Umbilical cord (tissue), 2 donors: ENCODE data around the gene TSC22D1. TPM values are rescaled to one million over a fixed set of nuclear protein-coding genes. Genes with fewer than 3 reads are reported as not detected.

Source experiments
- DNase-seq: peaks from one replicate; pipeline ENCODE4 v3.0.0-alpha.2; 2015; ENCODE audit warnings: low spot score
- total RNA-seq: library from RNA; depleted of rRNA; stranded (reverse); fragments of >200 nt; gene quantifications from one replicate; pipeline ENCODE4 v1.2.3, GENCODE V29; 2014; ENCODE audit warnings: low replicate concordance; ENCODE audit not compliant: insufficient read depth

Gene TSC22D1
- total RNA-seq, 1 donor from 2014 or later, result 217 TPM

DNA sequence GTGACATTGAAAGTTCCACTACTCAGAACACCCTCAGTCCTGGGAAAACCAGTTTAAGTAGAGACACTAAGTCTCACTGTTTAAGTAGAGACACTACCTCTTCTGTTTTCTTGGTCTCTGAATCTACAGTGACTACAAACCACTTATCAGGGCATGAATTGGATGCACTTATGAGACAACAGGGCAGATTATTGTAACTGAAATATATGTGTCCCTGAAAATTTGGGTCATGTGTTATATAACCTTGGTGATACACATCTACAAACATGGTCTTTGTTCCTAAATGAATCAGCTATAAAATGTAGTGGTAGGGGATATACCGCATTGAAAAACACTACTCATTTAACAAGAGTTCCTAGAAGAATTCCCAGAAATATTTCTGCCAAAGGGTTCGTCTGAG lies 146.8 kb downstream of the TSC22D1 start:
- DNase-seq, result no peak

DNA sequence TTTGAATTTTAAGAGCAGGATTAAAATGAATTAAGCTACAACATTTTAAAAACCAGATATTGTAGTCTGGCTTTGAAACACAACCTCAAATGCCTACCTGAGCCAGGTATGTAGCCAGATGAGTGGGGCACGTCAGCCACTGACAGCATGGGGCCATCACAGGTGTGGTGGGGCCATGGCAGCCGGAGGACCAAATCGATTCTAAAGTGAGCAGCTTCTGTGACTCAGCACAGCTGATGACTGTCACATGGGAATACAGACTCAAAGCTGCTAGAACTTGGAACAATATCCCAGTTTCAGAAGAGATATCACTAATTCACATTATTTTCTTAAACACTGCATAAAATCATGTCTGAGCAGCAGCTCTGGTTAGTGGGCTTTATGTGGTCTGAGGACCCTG lies 149.7 kb downstream of the TSC22D1 start:
- DNase-seq, result no peak

DNA sequence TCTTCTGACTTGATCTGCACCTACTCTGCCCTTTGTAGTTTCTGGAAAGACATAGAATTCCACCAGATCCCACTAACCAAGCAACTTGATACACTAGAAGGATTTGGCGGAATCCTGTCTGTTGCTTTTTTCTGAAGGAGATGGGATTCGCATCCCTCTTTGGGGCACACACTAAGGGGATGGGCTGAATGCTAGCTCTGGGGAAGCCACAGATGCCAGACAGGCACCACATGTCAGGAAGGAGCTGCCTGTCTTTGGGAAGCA lies 150.4 kb downstream of the TSC22D1 start:
- no peak for DNase-seq

DNA sequence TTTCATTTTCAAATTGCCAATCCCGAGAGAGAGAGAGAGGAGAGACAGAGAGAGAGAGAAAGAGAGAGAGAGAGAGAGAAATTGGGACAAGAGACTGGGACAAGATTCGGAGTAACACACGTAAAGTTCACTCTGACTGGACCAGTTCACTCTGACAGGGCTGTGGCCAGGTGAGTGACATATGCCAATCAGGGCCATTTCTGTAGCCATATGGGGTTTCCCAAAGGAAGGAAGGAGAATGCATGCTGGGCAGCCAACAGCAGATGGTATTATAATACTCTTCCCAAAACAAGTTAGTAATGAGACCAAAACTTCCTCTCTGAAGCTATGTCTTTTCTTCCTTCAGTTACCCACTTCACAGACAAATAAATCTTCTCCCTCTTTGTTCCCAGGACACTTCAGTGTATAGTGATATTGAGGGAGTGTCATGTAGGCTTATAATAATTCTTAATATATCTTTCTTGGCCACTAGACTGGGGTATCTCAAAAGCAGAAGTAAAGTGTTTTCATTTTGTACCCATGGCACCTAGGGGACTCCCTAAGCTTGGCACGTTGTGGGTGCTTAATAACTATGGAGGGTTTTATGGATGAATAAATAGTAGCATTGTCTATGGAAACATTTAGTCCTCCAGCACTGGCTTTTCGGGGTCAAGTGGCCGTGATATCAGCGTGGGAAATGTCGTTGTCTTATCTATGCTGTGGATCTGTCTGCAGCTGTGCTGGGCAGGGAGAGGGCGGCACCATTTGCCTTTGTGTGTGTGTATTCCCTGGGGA lies 150.9 kb downstream of the TSC22D1 start:
- DNase-seq, result no peak

DNA sequence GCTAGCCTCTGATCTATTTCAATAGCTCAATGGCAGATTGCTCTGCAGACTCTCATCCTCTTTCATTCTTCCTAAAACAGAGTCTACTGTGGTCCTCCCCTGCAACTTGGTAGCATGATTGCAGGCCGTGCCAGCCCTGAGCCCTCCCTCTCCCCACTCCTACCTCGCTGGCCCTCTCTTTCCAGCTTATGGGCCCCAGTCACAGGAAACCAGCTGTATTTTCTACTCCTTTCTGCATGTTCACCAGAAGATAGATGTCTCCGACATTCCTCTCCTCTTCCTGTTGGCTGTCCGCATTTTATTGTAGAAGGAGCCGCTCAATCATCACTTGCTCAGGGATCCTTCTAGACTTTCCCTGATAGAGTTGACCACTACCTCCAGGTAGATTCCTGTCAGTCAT lies 152.3 kb downstream of the TSC22D1 start:
- no peak for DNase-seq

DNA sequence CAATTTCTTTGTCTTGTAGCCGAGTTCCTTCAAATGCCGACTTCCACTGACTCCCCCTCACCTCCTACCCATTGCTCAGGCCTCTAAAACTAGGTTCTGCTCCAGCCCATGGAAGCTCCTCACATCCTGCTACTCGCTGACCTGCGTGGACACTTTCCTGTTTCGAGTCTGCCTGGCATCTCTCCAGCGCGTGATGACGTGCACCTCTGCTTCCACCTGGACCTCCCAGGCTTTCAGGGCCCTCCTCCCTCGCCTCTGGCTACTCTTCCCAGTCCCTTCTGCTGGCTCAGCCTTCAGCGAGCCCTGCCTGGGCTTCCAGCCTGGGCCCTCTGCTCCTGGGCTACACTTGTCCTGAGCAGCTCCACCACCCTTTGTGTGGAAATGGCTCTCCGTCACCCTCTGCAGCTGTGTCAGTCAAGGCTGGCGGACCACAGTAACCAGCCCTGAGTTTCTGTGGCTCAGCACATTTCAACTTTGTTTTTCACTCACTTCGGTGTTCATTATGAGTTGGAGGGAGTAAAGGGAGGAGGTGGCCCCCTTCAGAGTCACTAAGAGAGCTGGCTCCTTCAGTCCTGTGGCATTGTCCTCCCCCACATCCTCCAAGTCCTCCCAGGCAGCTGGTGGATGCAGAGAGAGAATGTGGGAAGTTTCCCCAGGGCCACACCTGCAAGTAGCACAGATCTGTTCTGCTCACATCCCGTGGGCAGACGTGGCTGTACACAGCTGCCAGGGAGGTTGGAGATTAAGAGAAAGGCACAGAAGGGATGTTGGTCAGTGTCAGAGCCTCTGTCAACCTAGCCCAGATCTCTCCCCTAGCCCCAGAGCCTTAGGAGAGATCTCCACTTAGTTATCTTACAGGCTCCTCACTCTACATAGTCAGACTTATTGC lies 153.1 kb downstream of the TSC22D1 start:
- no peak for DNase-seq

DNA sequence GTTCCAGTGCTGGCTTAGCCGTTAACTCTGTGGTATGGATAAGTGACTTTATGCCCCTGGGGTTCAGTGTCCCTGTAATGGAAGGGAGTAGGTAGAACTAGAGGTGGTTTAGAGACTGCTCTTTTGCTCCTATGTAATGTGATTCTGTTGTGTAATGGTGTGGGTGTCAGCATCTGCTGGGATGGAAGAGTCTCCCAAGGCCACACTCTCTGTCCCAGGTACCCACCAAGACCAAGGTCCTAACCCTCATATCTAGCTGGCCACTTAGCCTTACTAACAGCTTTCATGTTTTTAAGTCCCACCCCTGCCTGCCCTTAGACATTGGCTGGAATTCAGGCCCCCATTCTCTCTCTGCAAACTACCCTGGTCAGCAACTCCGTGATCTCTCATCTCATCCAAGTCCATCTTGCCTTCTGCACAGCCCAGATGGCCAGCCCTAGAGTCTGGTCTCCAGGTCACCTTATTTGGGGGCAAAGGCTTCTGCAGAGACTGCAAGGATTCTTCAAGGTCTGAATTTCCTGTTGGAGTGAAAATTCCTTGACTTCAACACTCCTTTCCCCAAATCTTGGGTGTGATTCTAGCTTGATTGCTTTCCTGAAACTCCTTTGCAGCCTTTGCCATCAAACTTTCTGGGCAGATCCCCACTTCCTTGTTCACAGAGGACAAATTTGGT lies 154.1 kb downstream of the TSC22D1 start:
- DNase-seq, result no peak

DNA sequence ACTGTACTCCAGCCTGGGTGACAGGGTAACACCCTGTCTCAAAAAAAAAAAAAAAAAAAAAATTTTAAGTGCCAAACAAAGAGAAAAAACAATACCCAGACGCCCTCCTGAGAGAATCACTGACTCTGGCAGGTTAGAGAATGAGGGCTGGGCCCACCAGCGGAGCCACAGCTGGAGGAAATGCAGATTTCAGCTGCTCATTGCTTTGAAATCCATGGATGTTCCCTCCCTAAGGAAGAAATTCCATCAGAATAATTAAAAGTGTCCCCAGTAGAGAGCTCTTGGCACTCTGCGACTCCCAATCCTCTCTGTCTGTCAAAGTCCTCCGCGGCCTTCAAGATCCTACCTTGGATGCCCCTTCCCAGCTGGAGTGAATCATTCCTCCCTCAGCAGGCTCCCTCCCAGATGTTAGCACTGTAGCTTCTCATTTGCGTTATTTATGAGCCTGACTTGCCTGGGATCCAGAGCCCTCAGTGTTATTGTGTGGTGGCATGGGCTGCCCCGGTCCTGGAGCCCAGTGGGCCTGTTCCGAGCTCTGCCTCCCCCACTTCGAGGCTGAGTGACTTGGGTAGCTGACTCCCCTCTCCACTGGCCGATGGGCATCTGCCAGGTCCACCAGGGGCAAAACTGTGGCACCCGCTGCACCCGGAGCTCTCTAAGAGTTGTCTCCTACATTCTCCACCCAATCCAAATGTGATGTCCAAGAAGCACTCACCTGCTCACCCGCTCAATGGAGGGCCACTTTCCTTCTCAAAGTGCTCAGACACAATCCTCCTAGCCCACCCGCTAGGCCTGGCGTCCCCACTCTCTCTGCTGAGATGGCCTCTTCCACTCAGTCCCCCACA lies 155.5 kb downstream of the TSC22D1 start:
- no peak for DNase-seq

DNA sequence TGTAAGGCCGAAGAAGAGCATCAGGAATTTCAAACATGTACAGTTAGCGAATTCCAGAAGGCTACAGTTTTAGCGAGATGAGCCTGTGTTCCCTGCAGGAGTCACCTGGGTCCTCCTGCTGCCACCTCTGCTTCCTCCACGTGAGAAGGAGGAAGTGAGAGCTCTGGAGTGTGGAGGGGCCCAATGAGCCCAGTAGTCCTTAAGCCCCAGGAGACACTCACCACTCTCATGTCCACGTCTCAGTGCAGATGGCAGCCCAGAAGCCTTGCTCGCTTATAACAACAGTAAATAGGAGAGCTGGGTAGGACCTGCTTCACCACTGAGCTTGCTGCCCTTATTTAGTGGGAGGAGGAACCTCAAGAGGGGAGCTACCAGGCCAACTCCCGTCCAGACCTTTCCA lies 158.3 kb downstream of the TSC22D1 start:
- no peak for DNase-seq

DNA sequence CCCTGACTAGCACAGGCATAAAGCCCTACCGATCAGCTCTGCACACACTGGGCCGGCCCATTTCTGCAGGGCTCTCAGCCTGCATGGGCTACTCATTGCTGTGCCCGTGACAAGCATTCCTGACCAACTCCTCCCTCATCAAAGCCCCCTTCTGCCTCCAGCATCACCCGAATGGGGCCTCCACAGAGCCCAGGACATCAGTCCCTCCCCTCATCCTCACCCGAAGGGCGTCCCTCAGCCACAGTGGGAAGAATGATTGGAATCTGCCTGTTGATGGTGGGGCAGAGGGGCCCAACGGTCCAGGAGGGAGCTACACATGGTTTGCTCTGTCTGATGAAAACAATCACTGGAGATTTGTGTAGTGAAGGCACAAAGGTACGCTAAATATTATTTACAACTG lies 158.7 kb downstream of the TSC22D1 start:
- no peak for DNase-seq

DNA sequence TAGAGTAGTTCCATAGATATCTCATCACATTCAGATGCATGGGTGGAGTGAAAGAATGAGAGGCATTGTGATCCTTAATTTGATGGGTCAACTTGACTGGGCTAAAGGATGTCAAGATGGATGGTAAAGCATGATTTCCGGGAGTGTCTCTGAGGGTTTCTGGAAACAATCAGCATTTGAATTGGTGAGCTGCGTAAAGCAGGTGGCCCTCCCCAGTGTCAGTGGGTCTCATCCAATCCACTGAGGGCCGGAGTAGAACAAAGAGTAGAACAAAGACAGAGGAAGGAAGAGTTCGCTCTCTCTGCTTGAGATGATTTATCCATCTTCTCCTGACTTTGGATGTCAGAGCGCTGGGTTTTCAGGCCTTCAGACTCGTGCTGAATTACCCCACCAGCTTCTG lies 159.4 kb downstream of the TSC22D1 start:
- DNase-seq, result no peak

DNA sequence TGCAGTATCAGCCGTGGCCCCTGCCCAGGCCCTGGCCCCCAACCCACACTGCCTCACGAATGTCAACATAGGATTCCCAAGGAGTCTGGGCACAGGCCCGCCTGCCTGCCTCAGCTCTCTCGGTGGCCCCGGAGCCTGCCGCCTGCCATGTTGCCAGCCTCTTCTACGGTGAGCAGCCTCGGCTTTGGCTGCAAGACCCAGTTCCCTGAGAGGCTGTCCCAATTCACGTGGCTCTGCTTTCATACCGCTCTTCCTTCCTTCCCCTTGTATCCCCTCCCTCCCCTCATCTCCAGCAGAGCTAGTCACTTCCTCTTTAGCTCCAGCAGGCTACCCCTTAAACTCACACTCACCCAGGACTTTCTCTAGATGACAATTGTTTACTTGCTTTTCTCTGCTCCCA lies 159.8 kb downstream of the TSC22D1 start:
- no peak for DNase-seq

DNA sequence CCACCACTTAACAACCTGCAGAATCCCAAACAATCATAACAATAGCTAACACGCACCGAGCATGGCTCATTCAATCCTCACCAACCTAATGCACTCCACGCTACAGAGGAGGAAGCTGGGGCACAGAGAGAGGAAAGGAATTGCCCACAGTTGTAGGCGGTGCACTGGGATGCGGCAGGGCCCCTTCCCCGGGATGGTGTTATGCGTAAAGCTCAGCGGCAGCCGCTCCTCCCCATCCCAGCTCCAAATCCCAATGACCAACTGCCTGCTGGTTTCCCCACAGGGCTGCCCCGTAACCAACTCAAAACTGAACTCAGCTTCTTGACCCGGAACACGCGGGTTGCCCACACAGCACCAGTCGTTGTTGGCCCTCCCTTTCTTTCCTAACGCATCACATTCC lies 160.3 kb downstream of the TSC22D1 start:
- no peak for DNase-seq

DNA sequence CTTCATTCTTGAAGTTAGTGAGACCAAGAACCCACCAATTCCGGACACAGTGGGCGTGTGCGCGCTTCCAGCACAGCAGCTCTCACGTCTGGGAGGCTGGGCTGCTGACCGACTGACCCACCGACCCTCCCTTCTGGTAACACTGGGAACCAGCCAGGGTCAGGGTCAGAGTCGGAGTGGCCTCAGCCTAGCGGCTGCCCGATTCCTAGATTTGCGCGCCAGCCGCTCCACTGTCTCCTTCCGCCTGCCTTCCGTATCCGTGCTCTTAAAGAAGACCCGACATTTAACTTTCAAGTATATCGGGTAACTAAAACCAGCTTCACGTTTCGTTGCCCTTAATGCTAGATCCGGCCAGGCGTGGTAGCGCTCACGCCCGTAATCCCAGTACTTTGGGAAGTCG lies 161.4 kb downstream of the TSC22D1 start:
- no peak for DNase-seq

DNA sequence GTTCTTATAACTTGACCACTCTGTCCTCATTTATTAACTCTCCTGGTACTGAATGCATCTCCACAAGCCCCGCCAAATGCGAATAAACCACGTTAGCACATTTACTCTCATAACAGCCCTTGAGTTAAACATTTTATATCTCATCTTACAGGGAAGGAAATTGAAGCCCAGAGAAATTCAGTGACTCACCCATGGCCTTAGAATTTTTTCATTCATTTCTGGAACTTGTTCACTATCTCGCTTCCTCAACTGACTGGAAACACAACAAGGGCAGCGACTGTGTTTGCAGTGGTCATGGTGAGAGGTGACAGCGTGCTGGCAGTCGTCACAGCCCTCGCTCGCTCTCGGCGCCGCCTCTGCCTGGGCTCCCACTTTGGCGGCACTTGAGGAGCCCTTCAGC lies 163.0 kb downstream of the TSC22D1 start:
- DNase-seq, result no peak

DNA sequence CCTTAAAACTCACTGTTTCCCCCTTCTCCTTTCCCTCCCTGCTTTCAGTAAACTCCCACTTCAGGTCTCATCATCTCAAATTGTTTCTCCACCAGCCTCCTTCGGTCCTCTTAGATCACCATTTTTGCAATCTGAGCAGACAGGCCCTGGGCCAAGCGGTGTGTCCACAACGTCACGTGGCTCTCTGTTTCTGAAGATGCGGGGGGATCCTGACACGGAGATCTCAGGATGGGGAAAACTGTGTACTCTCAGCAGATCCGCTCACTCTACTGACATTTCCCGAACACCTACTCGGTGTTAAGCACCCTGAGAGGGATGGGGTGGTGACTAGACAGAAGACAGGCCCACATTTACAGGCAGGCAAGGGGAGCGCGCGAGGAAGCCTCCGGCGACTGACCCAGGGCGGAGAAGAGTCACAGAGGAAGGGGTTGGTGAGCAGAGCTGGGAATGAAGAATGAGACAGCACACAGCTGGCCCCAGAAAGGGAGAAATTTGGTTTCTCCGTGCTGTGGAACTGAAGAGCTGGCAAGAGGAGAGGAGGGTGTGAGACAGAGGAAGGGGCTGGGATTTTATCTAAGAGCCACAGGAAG lies 163.7 kb downstream of the TSC22D1 start:
- DNase-seq, result no peak

DNA sequence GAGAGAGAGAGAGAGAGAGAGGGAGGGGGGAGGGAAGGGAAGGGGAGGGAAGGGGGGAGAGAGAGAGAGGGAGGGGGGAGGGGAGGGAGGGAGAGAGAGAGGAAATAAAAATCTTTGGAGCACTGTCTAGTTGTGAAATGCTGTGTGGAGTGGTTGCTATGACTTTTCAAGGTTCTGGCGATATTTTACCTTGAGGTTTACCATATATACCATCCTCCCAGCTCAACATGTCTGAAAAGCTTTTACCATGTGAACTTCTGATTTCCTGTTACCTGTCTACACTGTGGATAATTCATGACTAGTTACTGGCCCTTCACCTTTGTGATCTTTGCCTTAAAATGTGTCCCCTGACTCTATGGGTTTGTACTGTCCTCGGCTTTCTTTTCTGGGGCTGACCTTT lies 164.3 kb downstream of the TSC22D1 start:
- no peak for DNase-seq

DNA sequence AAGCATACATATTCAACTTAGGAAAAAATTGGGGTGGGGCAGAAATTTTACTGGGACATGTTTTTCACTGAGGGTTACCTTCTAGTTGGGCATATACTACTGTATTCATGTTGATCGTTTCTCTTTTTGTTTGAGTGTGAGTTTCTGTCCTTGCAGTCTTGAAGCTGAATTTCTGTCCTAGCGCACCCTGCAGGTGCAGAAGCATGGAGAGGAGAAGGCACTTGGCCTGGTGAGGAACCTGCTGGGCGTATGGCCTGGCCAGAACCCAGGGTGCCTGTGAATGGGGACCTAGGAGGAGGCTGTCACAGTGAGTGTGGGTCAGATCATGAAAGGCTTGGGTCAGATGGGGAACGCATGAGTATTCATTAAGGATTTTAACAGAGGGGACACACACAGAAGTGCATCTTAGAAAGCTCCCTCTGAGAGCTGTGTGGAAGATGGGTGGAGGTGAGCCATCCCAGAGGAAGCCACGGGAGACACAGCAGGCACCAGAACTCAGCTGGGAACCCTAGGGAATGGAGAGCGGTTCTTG lies 165.7 kb downstream of the TSC22D1 start:
- no peak for DNase-seq

DNA sequence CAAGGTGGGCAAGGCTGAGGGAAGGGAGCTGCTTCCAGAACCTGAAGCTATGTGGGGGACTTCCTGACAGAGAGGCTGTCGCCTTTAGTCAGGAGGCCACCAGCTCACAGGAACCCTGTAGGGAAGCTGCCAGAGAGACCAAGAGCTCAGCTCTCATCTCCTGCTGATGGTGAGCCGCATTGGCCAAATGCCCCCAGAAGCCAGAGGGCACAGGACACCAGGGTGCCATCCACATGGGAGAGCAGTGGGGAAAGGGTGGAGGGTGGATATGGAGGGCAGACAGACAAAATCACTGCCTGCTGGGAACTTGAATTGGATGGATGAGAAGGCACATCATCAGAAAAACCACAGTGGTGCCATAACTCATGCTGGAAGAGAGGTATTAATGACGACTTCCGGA lies 166.5 kb downstream of the TSC22D1 start:
- DNase-seq, result no peak

DNA sequence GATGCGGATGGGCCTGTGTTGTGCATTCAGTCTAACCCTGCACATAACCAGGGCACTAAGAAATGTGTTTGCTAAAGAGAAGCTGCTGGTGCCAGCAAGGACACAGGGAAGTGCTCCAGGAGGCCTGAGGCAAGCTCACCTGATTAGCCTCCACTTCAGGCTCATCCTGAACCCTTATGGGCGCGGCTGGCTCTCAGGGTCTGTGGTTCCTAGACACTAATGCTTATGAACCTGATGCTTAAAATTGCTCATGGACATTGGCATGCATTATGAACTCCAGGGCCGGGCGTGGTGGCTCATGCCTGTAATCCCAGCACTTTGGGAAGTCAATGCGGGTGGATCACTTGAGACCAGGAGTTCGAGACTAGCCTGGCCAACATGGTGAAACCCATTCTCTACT lies 168.2 kb downstream of the TSC22D1 start:
- DNase-seq, result no peak

DNA sequence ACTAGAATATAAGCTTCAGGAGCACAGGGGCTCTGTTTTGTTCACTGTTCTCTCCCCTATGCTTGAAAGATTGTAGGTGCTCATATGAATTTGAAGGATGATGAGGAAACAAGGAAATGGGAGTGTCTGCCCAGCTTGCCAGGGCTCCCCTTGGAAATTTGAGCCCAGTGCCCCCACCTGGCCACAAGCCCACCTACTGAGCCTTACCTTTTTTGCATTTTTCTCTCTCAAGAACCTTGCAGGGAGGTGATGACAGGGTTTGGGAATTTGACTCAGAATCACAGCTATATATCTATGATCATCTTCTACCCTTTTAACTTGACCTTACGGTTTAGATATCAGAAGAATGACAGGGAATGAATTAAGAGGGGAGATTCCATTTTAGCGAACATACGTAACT lies 168.8 kb downstream of the TSC22D1 start:
- no peak for DNase-seq
